Lung (tissue), 12 donors: ENCODE measurements around the gene BAG1. TPM values are rescaled to one million over a fixed set of nuclear protein-coding genes. Genes with fewer than 3 reads are reported as not detected.

Experiments used
- ATAC-seq: fragments of 200-7000 bp; cut with Tn5 transposase; one replicate; pipeline ENCODE4 v1.9.1; 2020; ENCODE audit warnings: moderate number of reproducible peaks; ENCODE audit not compliant: insufficient read depth, low FRiP score
- DNase-seq, 3 donors: peaks; one replicate each; pipeline ENCODE4 v3.0.0-alpha.2; 2013 to 2017
- H3K27ac ChIP-seq, 2 donors: one replicate each; pipeline ENCODE4 v1.5.1; 2013; ENCODE audit warnings: mild to moderate bottlenecking in 2 of 2, moderate library complexity in 2 of 2, control low read depth in 1 of 2, inconsistent platforms in 1 of 2, low read depth in 1 of 2, low read length in 1 of 2
- H3K27me3 ChIP-seq, 3 donors: one replicate each; pipeline ENCODE4 v1.5.1; 2013; ENCODE audit warnings: low read length in 2 of 3; ENCODE audit not compliant: control insufficient read depth in 3 of 3, insufficient read depth in 3 of 3
- H3K36me3 ChIP-seq, 4 donors: one replicate each; pipeline ENCODE4 v1.5.1; 2013; ENCODE audit warnings: low read length in 4 of 4, mild to moderate bottlenecking in 1 of 4, moderate library complexity in 1 of 4; ENCODE audit not compliant: control insufficient read depth in 4 of 4, insufficient read depth in 4 of 4
- H3K4me1 ChIP-seq, 5 donors: one replicate each; pipeline ENCODE4 v1.5.1; 2013; ENCODE audit warnings: low read length in 5 of 5, mild to moderate bottlenecking in 2 of 5, moderate library complexity in 1 of 5; ENCODE audit not compliant: control insufficient read depth in 5 of 5, insufficient read depth in 5 of 5
- H3K4me3 ChIP-seq: one replicate; pipeline ENCODE4 v1.5.1; 2013; ENCODE audit warnings: mild to moderate bottlenecking, control low read depth, moderate library complexity
- H3K9ac ChIP-seq, 2 donors: one replicate each; pipeline ENCODE4 v1.5.1; 2013; ENCODE audit warnings: low read length in 2 of 2, control low read depth in 1 of 2; ENCODE audit not compliant: insufficient read depth in 1 of 2
- H3K9me3 ChIP-seq, 4 donors: one replicate each; pipeline ENCODE4 v1.5.1; 2013; ENCODE audit warnings: low read length in 3 of 4, mild to moderate bottlenecking in 1 of 4, moderate library complexity in 1 of 4; ENCODE audit not compliant: control insufficient read depth in 4 of 4, insufficient read depth in 3 of 4
- CTCF ChIP-seq: IDR thresholded peaks from 2 replicates; pipeline ENCODE4 v1.5.1; 2012; ENCODE audit warnings: mild to moderate bottlenecking; ENCODE audit errors: control extremely low read depth, extremely low read depth
- WGBS, 2 donors: extraction: QIAGEN DNeasy Blood & Tissue Kit; methylation state at CpG; one replicate each; pipeline ENCODE4 v1.1.7; 2013; 5-methylcytosine and 5-hydroxymethylcytosine counted together
- polyA plus RNA-seq, 2 donors: library from polyadenylated mRNA; stranded (reverse); fragments of 200-250 nt; gene quantifications; one replicate each; pipeline ENCODE4 v1.2.1, GENCODE V29; 2013
- total RNA-seq, 2 donors: library from RNA; depleted of rRNA in 1 of 2; stranded (reverse); fragments of >200 nt in 1 of 2; gene quantifications; one replicate each; pipeline ENCODE4 v1.2.1, GENCODE V29; 2014 to 2021
- donor health status: control.
- donor health status: control.
- donor health status: Bipolar disorder and iron deficiency.
- donor health status: healthy.
- donor health status: DM: yes; HTN: yes; CAD: no.

The BAG1 gene
- total and polyA plus RNA-seq, 4 donors = 84.1 to 135 (median 106) TPM

DNA sequence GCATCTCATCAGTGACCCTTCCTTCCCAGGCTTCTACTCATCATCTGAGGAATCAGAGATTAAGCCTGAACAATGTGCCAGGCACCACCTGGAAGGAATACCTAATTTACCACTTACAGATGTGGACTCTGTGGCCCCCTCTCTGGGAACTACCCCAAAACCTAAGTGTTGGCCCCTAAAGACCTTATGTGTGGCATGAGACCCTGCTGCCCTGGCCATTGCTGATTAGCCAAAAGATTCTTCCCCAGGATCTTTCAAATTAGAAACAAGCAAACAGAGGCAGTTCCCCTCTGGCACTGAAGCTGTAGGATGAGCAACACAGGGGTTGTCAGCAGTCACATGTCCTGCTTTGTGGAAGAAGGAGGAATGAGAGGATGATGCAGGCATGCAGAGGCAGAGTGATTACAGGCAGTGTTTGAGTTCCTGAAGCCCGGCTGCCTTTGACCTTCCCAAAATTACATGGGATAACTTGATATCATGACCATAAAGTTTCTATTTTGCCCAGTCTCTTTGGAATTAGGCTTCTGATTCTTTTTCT is 14.0 kb downstream of the BAG1 start:
- DNase-seq (no peak), ATAC-seq (no peak)
- TF ChIP-seq CTCF = no peak
- H3K27ac ChIP-seq = no peak overlapping the region
- H3K9ac ChIP-seq = no peak overlapping the region
- peaks cover 0 to 3% (median 0%) of the 10 kb centered on the region in 3 donors for H3K27me3 ChIP-seq
- no peaks in the 10 kb centered on the region for H3K4me1 ChIP-seq
- no peaks in the 10 kb centered on the region for H3K9me3 ChIP-seq
- H3K36me3 ChIP-seq = peaks cover 9 to 33% (median 21%) of the 10 kb centered on the region in 4 donors
- 71 to 86% methylated on average over 1 of the region's 1 CpG for WGBS, 2 donors
- H3K4me3 ChIP-seq = no peak overlapping the region

- ATAC-seq (no peak), DNase-seq (no peak)
- H3K27me3 ChIP-seq = peaks cover 0 to 3% (median 0%) of the 10 kb centered on the region in 3 donors
- peaks cover 6 to 28% (median 17%) of the 10 kb centered on the region in 4 donors for H3K36me3 ChIP-seq
- WGBS, 2 donors = 92 to 96% methylated on average over 2 of the region's 2 CpGs
- TF ChIP-seq CTCF = no peak
- H3K4me3 ChIP-seq = no peak overlapping the region
- no peak overlapping the region for H3K27ac ChIP-seq
- H3K4me1 ChIP-seq = no peaks in the 10 kb centered on the region
- no peaks in the 10 kb centered on the region for H3K9me3 ChIP-seq
- H3K9ac ChIP-seq = no peak overlapping the region
Measured at GRCh38 chr9:33249983-33250382, 14.5 kb downstream of the BAG1 start.

- ATAC-seq = no peak
- 81 to 83% methylated on average over 6 of the region's 6 CpGs for WGBS, 2 donors
Measured at GRCh38 chr9:33249087-33249658, 15.3 kb downstream of the BAG1 start.

More at GRCh38 chr9:33249087-33249658, 15.3 kb downstream of the BAG1 start:
- DNase-seq = no peak
- Histone ChIP-seq H3K4me1 (no peaks in the 10 kb centered on the region), H3K36me3 (peaks cover 0 to 21% (median 10%) of the 10 kb centered on the region in 4 donors), H3K9ac (no peak overlapping the region), H3K27ac (no peak overlapping the region), H3K4me3 (no peak overlapping the region), H3K9me3 (no peaks in the 10 kb centered on the region), H3K27me3 (peaks cover 0 to 5% (median 0%) of the 10 kb centered on the region in 3 donors)
- no peak for TF ChIP-seq CTCF
